Peyer's patch (tissue), 4 donors: ENCODE measurements around the gene TNFAIP8L2.

Experiments
- POLR2A ChIP-seq, 2 donors: fragments of 450-650 bp; IDR thresholded peaks; one replicate each; pipeline ENCODE4 v1.5.1; 2017; ENCODE audit warnings: antibody characterized with exemption in 2 of 2, mild to moderate bottlenecking in 2 of 2, moderate library complexity in 2 of 2
- TF ChIP-seq, protein P1 (sequence below), 6 experiments: fragments of 450-650 bp in 4 of 6; fragments of 200-600 bp in 2 of 6; sonication (generic) in 1 of 6; IDR thresholded peaks; one replicate each; pipeline ENCODE4 v1.5.1; 2017 to 2019; ENCODE audit warnings: antibody characterized with exemption in 6 of 6, mild to moderate bottlenecking in 3 of 6, moderate library complexity in 1 of 6

- TF ChIP-seq POLR2A (IDR thresholded peaks at IDR 0.05): no peak
- TF ChIP-seq, protein P1, sequence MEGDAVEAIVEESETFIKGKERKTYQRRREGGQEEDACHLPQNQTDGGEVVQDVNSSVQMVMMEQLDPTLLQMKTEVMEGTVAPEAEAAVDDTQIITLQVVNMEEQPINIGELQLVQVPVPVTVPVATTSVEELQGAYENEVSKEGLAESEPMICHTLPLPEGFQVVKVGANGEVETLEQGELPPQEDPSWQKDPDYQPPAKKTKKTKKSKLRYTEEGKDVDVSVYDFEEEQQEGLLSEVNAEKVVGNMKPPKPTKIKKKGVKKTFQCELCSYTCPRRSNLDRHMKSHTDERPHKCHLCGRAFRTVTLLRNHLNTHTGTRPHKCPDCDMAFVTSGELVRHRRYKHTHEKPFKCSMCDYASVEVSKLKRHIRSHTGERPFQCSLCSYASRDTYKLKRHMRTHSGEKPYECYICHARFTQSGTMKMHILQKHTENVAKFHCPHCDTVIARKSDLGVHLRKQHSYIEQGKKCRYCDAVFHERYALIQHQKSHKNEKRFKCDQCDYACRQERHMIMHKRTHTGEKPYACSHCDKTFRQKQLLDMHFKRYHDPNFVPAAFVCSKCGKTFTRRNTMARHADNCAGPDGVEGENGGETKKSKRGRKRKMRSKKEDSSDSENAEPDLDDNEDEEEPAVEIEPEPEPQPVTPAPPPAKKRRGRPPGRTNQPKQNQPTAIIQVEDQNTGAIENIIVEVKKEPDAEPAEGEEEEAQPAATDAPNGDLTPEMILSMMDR (IDR thresholded peaks at IDR 0.05): no peak
Measured at GRCh38 chr1:151156515-151156819, at the start of gene TNFAIP8L2.
